ENCODE data around the gene CITED2. TPM values are rescaled to one million over a fixed set of nuclear protein-coding genes. Genes with fewer than 3 reads are reported as not detected.
"Not testable (repeated sequence)": the region's sequence is repeated elsewhere in the genome, so short reads cannot be mapped to it uniquely, and the experiment has no call there.

The CITED2 gene
- total RNA-seq, 1 experiment from 2014 or later, result 54.0 TPM

DNA sequence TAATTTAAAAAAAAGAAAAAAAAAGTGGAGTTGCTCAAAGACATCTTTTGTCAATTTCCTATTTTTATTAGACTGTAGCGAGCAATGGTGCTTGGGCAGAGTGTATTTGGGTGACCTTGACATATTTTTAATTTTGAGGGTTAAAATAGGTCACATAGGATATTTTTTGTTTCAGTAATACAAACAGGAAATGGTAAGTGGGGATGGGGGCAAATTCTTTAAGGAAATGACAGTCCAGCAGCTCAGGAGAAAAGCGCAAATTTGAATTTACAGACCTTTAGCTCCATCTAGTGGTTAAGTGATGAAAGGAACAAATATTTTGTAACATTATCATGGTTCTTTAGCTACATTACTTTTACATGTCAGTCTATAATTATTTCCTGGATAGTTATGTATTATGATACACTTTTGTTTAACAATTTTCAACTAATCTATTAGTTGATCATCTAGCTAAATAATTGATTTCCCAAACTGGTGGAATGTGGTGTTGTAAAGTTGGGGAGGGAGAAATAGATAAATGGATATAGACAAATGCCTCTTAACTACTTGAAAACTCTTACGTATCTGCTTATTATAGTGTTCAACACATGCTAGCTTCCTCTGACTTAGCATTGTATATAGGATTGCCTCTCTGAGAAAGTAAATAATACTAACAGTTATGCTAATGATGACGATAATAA is 10.0 kb downstream of the CITED2 start:
- POLR2A ChIA-PET (ENCODE audit: unreplicated experiment), result interaction anchor here (0.6 to 0.7 kb wide), 2 partner anchors 10 to 351 kb away, joined by 3 read pairs; partner anchors contain the start of gene CITED2

DNA sequence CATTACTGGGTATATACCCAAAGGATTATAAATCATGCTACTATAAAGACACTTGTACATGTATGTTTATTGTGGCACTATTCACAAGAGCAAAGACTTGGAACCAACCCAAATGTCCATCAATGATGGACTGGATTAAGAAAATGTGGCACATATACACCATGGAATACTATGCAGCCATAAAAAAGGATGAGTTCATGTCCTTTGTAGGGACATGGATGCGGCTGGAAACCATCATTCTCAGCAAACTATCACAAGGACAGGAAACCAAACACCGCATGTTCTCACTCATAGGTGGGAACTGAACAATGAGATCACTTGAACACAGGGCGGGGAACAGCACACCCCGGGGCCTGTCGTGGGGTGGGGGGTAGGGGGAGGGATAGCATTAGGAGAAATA is 10.7 kb downstream of the CITED2 start:
- CTCF ChIA-PET, result interaction anchor here (0.7 to 1.8 kb wide), 3 partner anchors 145 to 637 kb away, joined by 3 to 12 read pairs (median 3); no protein-coding TSS in a partner anchor
- BruUV-seq (replicated peaks); H3K4me2 ChIP-seq; H4K20me1 ChIP-seq (ENCODE audit: insufficient read depth); H3K4me1 ChIP-seq (replicated peaks; ENCODE audit: insufficient read depth); H3K27ac ChIP-seq; POLR2A ChIA-PET (ENCODE audit: unreplicated experiment); H2AFZ ChIP-seq; H3K27me3 ChIP-seq (ENCODE audit: insufficient read depth, low read depth); H3K79me2 ChIP-seq (ENCODE audit: low read depth); DNase-seq; H3F3A ChIP-seq (ENCODE audit: insufficient read depth, low read depth); H3K4me3 ChIP-seq; H3K9me3 ChIP-seq (ENCODE audit: insufficient read depth, low read depth); H3K9me2 ChIP-seq (ENCODE audit: insufficient read depth); H3K36me3 ChIP-seq (ENCODE audit: low read depth): not testable (repeated sequence)
- intact Hi-C loops (cut with micrococcal nuclease; ENCODE audit: unreplicated experiment), result loop anchor here (1.0 to 10.0 kb wide), 5 partner anchors 133 to 1359 kb away; no protein-coding TSS in a partner anchor

More for the DNA sequence above, 10.0 kb downstream of the CITED2 start:
- H3K4me3 ChIP-seq, result no peak overlapping the region
- H3K9me2 ChIP-seq (ENCODE audit: insufficient read depth), result no peaks in the 10 kb centered on the region
- CTCF ChIA-PET, result interaction anchor here (0.7 to 1.8 kb wide), 4 partner anchors 134 to 637 kb away, joined by 3 to 12 read pairs (median 4); no protein-coding TSS in a partner anchor
- no peaks in the 10 kb centered on the region for H3K27me3 ChIP-seq (ENCODE audit: insufficient read depth, low read depth)
- DNase-seq, result peak in 1 of 2 experiments; percentile 65
- BruUV-seq (replicated peaks), result no TSS peak
- no peak overlapping the region for H2AFZ ChIP-seq
- intact Hi-C loops (cut with micrococcal nuclease; ENCODE audit: unreplicated experiment), result loop anchor here (1.0 to 10.0 kb wide), 5 partner anchors 134 to 1360 kb away; no protein-coding TSS in a partner anchor
- H4K20me1 ChIP-seq (ENCODE audit: insufficient read depth), result no peaks in the 10 kb centered on the region
- H3F3A ChIP-seq (ENCODE audit: insufficient read depth, low read depth), result peaks cover 9% of the 10 kb centered on the region
- no peaks in the 10 kb centered on the region for H3K9me3 ChIP-seq (ENCODE audit: insufficient read depth, low read depth)
- no peak overlapping the region for H3K27ac ChIP-seq
- H3K79me2 ChIP-seq (ENCODE audit: low read depth), result no peaks in the 10 kb centered on the region
- no peaks in the 10 kb centered on the region for H3K36me3 ChIP-seq (ENCODE audit: low read depth)
- peaks cover 9% of the 10 kb centered on the region for H3K4me1 ChIP-seq (replicated peaks; ENCODE audit: insufficient read depth)
- TF ChIP-seq, protein P1, sequence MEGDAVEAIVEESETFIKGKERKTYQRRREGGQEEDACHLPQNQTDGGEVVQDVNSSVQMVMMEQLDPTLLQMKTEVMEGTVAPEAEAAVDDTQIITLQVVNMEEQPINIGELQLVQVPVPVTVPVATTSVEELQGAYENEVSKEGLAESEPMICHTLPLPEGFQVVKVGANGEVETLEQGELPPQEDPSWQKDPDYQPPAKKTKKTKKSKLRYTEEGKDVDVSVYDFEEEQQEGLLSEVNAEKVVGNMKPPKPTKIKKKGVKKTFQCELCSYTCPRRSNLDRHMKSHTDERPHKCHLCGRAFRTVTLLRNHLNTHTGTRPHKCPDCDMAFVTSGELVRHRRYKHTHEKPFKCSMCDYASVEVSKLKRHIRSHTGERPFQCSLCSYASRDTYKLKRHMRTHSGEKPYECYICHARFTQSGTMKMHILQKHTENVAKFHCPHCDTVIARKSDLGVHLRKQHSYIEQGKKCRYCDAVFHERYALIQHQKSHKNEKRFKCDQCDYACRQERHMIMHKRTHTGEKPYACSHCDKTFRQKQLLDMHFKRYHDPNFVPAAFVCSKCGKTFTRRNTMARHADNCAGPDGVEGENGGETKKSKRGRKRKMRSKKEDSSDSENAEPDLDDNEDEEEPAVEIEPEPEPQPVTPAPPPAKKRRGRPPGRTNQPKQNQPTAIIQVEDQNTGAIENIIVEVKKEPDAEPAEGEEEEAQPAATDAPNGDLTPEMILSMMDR (conservative IDR thresholded peaks at IDR 0.05), result peak; percentile 97
- no peak for TF ChIP-seq EZH2 (IDR thresholded peaks at IDR 0.05; ENCODE audit: low read depth)
- H3K4me2 ChIP-seq, result no peak overlapping the region

DNA sequence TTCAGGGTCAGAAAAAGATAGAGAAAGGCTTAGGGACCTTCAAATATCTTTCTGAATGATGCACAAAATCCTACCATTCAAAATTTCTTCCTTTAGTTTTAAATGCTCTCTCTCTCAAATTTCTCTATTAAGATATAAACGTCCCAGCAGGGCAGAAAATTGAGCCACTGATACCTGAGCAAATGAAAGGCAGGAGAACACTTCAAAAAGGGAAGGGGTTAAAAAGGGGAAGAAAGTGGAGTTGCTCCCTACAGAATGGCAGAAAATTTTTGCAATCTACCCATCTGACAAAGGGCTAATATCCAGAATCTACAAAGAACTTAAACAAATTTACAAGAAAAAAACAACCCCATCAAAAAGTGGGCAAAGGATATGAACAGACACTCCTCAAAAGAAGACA is 11.3 kb downstream of the CITED2 start:
- H4K20me1 ChIP-seq (ENCODE audit: insufficient read depth); H3K79me2 ChIP-seq (ENCODE audit: low read depth); H3K4me2 ChIP-seq; POLR2A ChIA-PET (ENCODE audit: unreplicated experiment); H3F3A ChIP-seq (ENCODE audit: insufficient read depth, low read depth); H2AFZ ChIP-seq; H3K27ac ChIP-seq; H3K27me3 ChIP-seq (ENCODE audit: insufficient read depth, low read depth); H3K4me3 ChIP-seq; H3K4me1 ChIP-seq (replicated peaks; ENCODE audit: insufficient read depth); H3K9me2 ChIP-seq (ENCODE audit: insufficient read depth); CTCF ChIA-PET; H3K36me3 ChIP-seq (ENCODE audit: low read depth); H3K9me3 ChIP-seq (ENCODE audit: insufficient read depth, low read depth); DNase-seq; BruUV-seq (replicated peaks): not testable (repeated sequence)
- intact Hi-C loops (cut with micrococcal nuclease; ENCODE audit: unreplicated experiment), result loop anchor here (10.0 kb wide), 1 partner anchor 1358 kb away; no protein-coding TSS in a partner anchor

DNA sequence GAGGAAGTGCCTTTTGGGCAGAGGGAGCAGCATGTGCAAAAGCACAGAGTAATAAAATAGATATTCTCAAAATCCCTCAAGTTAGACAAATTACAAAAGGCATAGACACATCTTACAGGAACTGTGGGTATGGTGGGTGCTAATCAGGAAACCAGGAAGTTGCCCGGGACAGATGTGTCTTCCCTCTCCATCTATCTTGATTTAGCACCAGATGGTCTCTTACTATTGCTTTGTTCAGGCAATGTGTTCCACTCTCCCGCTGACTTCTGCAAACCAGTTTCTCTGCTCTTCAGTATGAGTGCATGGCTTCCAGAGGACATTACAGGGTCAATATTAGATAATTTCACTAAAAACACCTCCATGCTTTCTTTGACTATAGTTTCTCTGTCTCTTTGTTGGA is 13.2 kb downstream of the CITED2 start:
- BruUV-seq (replicated peaks), result no TSS peak
- CTCF ChIA-PET, result interaction anchor here (0.6 kb wide), 1 partner anchor 1245 kb away, joined by 6 read pairs; no protein-coding TSS in a partner anchor

More for the DNA sequence above, 13.2 kb downstream of the CITED2 start:
- Histone ChIP-seq H3K27me3 (ENCODE audit: insufficient read depth, low read depth) (no peaks in the 10 kb centered on the region), H3K79me2 (ENCODE audit: low read depth) (no peaks in the 10 kb centered on the region), H3K27ac (no peak overlapping the region), H3K4me1 (replicated peaks; ENCODE audit: insufficient read depth) (no peaks in the 10 kb centered on the region), H4K20me1 (ENCODE audit: insufficient read depth) (no peaks in the 10 kb centered on the region), H3K36me3 (ENCODE audit: low read depth) (no peaks in the 10 kb centered on the region), H3K9me2 (ENCODE audit: insufficient read depth) (no peaks in the 10 kb centered on the region), H2AFZ (no peak overlapping the region), H3F3A (ENCODE audit: insufficient read depth, low read depth) (no peaks in the 10 kb centered on the region), H3K9me3 (ENCODE audit: insufficient read depth, low read depth) (no peaks in the 10 kb centered on the region), H3K4me3 (no peak overlapping the region), H3K4me2 (no peak overlapping the region)
- TF ChIP-seq, protein P1 (conservative IDR thresholded peaks at IDR 0.05), result no peak
- TF ChIP-seq EZH2 (IDR thresholded peaks at IDR 0.05; ENCODE audit: low read depth), result no peak
- intact Hi-C loops (cut with micrococcal nuclease; ENCODE audit: unreplicated experiment), result loop anchor here (10.0 kb wide), 1 partner anchor 1356 kb away; no protein-coding TSS in a partner anchor
- no peak for DNase-seq
- POLR2A ChIA-PET (ENCODE audit: unreplicated experiment), result no interaction called here

Measured in PC-9 (cell line).